ENCODE data around the gene ADGRD1.

ADGRD1 gene

DNA sequence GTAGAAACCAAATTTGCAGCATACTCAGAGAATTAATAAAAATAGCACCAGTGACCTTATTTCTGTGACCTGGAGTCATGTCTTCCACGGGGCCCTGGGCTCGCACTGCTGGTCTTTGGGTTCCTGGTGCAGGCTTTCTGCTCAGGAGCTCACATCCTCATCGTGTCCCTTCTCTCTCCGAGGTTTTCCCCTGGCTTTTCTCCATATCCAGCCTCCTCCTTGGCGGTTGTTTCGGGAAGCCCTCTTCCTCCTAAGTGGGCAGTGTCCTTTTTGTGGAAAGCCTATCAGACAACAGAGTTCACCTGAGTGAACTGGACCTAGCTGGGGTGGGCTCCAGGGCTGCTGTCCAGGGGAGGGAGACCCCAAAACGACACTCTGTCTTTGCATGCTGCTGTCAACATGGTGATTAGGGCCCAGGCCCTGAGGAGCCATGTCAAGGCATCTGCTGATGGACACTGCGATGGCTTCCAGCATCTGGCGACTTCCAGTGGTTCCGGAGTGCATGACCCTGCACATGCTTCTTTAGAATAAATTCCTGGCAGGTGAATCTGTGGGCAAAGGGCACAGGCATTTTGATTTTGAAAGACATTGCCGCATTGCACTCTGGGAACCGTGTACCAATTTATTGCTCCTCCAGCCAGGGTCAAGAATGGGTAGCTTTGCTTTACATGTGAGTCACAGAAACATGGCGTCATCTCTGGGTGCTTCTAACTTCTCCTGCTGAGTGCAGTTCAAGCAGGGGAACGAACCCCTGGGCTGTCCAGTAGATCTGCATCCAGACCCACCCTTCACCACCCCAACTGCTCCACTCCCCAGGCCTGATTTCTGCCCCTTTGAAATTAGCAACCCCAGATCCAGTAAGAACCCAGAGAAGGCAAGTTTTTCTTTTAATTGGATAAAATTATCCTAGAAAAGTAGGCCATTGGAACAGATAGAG, 136.8 kb downstream of the ADGRD1 start:
- TF ChIP-seq, protein P1, sequence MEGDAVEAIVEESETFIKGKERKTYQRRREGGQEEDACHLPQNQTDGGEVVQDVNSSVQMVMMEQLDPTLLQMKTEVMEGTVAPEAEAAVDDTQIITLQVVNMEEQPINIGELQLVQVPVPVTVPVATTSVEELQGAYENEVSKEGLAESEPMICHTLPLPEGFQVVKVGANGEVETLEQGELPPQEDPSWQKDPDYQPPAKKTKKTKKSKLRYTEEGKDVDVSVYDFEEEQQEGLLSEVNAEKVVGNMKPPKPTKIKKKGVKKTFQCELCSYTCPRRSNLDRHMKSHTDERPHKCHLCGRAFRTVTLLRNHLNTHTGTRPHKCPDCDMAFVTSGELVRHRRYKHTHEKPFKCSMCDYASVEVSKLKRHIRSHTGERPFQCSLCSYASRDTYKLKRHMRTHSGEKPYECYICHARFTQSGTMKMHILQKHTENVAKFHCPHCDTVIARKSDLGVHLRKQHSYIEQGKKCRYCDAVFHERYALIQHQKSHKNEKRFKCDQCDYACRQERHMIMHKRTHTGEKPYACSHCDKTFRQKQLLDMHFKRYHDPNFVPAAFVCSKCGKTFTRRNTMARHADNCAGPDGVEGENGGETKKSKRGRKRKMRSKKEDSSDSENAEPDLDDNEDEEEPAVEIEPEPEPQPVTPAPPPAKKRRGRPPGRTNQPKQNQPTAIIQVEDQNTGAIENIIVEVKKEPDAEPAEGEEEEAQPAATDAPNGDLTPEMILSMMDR (IDR thresholded peaks at IDR 0.05; ENCODE audit: low read length, missing control alignments), result no peak
- H3K4me3 ChIP-seq (replicated peaks; ENCODE audit: low read depth, low read length), result no peak overlapping the region
- no peak for DNase-seq (ENCODE audit: low read depth)

- TF ChIP-seq, protein P1 (IDR thresholded peaks at IDR 0.05; ENCODE audit: low read length, missing control alignments), result no peak
- H3K4me3 ChIP-seq (replicated peaks; ENCODE audit: low read depth, low read length), result no peak overlapping the region
- DNase-seq (ENCODE audit: low read depth), result no peak
Observed at GRCh38 chr12:131091413-131091975, 137.8 kb downstream of the ADGRD1 start.

GRCh38 chr12:131091976-131092691, 138.4 kb downstream of the ADGRD1 start:
- no peak overlapping the region for H3K4me3 ChIP-seq (replicated peaks; ENCODE audit: low read depth, low read length)
- TF ChIP-seq, protein P1 (IDR thresholded peaks at IDR 0.05; ENCODE audit: low read length, missing control alignments), result no peak
- no peak for DNase-seq (ENCODE audit: low read depth)

GRCh38 chr12:131092901-131093603, 139.3 kb downstream of the ADGRD1 start:
- no peak for DNase-seq (ENCODE audit: low read depth)
- TF ChIP-seq, protein P1 (IDR thresholded peaks at IDR 0.05; ENCODE audit: low read length, missing control alignments), result no peak

GRCh38 chr12:131093604-131093955, 139.9 kb downstream of the ADGRD1 start:
- DNase-seq (ENCODE audit: low read depth), result no peak
- TF ChIP-seq, protein P1 (IDR thresholded peaks at IDR 0.05; ENCODE audit: low read length, missing control alignments), result no peak
- no peak overlapping the region for H3K4me3 ChIP-seq (replicated peaks; ENCODE audit: low read depth, low read length)

More at GRCh38 chr12:131092901-131093603, 139.3 kb downstream of the ADGRD1 start:
- no peak overlapping the region for H3K4me3 ChIP-seq (replicated peaks; ENCODE audit: low read depth, low read length)

- DNase-seq (ENCODE audit: low read depth), result no peak
- H3K4me3 ChIP-seq (replicated peaks; ENCODE audit: low read depth, low read length), result no peak overlapping the region
- TF ChIP-seq, protein P1 (IDR thresholded peaks at IDR 0.05; ENCODE audit: low read length, missing control alignments), result no peak
Observed at GRCh38 chr12:131093971-131094830, 140.5 kb downstream of the ADGRD1 start.

Data from fibroblast of pulmonary artery (primary cell).